Activated CD4-positive, alpha-beta T cell treated with anti-CD3 and anti-CD28 coated beads, Interleukin-2, amount 10 ng/mL, durations not matched to agents 7 days and 5 days (primary cell): ENCODE results near the gene CSF2. TPM values are rescaled to one million over a fixed set of nuclear protein-coding genes. Genes with fewer than 3 reads are reported as not detected.
A peak's percentile ranks its signal among the peaks of the same experiment; 100 is the strongest.

Source experiments
- CTCF ChIA-PET: fragments of 350-600 bp; sonication (Branson Sonifier 250); formaldehyde crosslinking; loops from one replicate; lab custom pipeline; 2021; ENCODE audit warnings: antibody characterized with exemption; lab: Charles Lee
- POLR2A ChIA-PET: fragments of 350-600 bp; sonication (Branson Sonifier 250); formaldehyde crosslinking; loops from one replicate; lab custom pipeline; 2021; ENCODE audit warnings: antibody characterized with exemption; lab: Charles Lee
- DNase-seq: peaks from one replicate; pipeline ENCODE4 v3.0.0-alpha.2; 2020
- H3K27ac Mint-ChIP-seq: one replicate; pipeline ENCODE4 v1.8.0; 2021; ENCODE audit warnings: mild to moderate bottlenecking, moderate library complexity, mixed read lengths
- H3K27me3 Mint-ChIP-seq: one replicate; pipeline ENCODE4 v1.8.0; 2021; ENCODE audit warnings: mixed read lengths
- H3K36me3 Mint-ChIP-seq: one replicate; pipeline ENCODE4 v1.8.0; 2021; ENCODE audit warnings: low read depth, mixed read lengths
- H3K4me1 Mint-ChIP-seq: one replicate; pipeline ENCODE4 v1.8.0; 2021; ENCODE audit warnings: mixed read lengths
- H3K4me3 Mint-ChIP-seq: one replicate; pipeline ENCODE4 v1.8.0; 2021; ENCODE audit warnings: mild to moderate bottlenecking, moderate library complexity, mixed read lengths
- H3K9me3 Mint-ChIP-seq: one replicate; pipeline ENCODE4 v1.8.0; 2021; ENCODE audit warnings: mixed read lengths
- total RNA-seq, 2 experiments: library from RNA; stranded (reverse); gene quantifications; one replicate each; pipeline ENCODE4 v1.2.3, GENCODE V29; 2021

The CSF2 gene
- total RNA-seq, 2 experiments from 2014 or later: 2.9 to 4.7 TPM

GRCh38 chr5:132065951-132066701 lies 7.5 kb upstream of the CSF2 start:
- CTCF ChIA-PET: interaction anchor here (0.8 to 2.2 kb wide), 5 partner anchors 9 to 265 kb away, joined by 3 to 8 read pairs (median 4); no protein-coding TSS in a partner anchor
- no peak for DNase-seq
- Mint-ChIP-seq H3K4me3 (no peak overlapping the region), H3K9me3 (no peaks in the 10 kb centered on the region), H3K27me3 (no peaks in the 10 kb centered on the region), H3K36me3 (no peaks in the 10 kb centered on the region), H3K27ac (peak overlapping the region; percentile 47), H3K4me1 (peaks cover 37% of the 10 kb centered on the region)
- POLR2A ChIA-PET: no interaction called here

- H3K27ac Mint-ChIP-seq: peak overlapping the region; percentile 70
- H3K4me1 Mint-ChIP-seq: peaks cover 43% of the 10 kb centered on the region
- no peaks in the 10 kb centered on the region for H3K27me3 Mint-ChIP-seq
- CTCF ChIA-PET: interaction anchor here (0.8 kb wide), 1 partner anchor 113 kb away, joined by 3 read pairs; no protein-coding TSS in a partner anchor
- H3K36me3 Mint-ChIP-seq: no peaks in the 10 kb centered on the region
- POLR2A ChIA-PET: no interaction called here
- no peak overlapping the region for H3K4me3 Mint-ChIP-seq
- H3K9me3 Mint-ChIP-seq: no peaks in the 10 kb centered on the region
- DNase-seq: no peak
Observed at GRCh38 chr5:132066871-132067270, 6.7 kb upstream of the CSF2 start.

- Mint-ChIP-seq H3K4me3 (no peak overlapping the region), H3K4me1 (peaks cover 43% of the 10 kb centered on the region), H3K27ac (no peak overlapping the region), H3K27me3 (no peaks in the 10 kb centered on the region), H3K9me3 (no peaks in the 10 kb centered on the region), H3K36me3 (no peaks in the 10 kb centered on the region)
- CTCF ChIA-PET: interaction anchor here (0.8 to 1.3 kb wide), 2 partner anchors 77 to 112 kb away, joined by 3 read pairs; no protein-coding TSS in a partner anchor
- POLR2A ChIA-PET: no interaction called here
- no peak for DNase-seq
Observed at GRCh38 chr5:132067451-132067850, 6.1 kb upstream of the CSF2 start.

- H3K4me1 Mint-ChIP-seq: peaks cover 39% of the 10 kb centered on the region
- CTCF ChIA-PET: interaction anchor here (1.3 kb wide), 1 partner anchor 77 kb away, joined by 3 read pairs; no protein-coding TSS in a partner anchor
- no peak for DNase-seq
- POLR2A ChIA-PET: no interaction called here
- H3K27ac Mint-ChIP-seq: peak overlapping the region; percentile 20
- no peaks in the 10 kb centered on the region for H3K27me3 Mint-ChIP-seq
- no peaks in the 10 kb centered on the region for H3K9me3 Mint-ChIP-seq
- H3K4me3 Mint-ChIP-seq: no peak overlapping the region
- H3K36me3 Mint-ChIP-seq: no peaks in the 10 kb centered on the region
Observed at GRCh38 chr5:132067941-132068808, 5.4 kb upstream of the CSF2 start.

GRCh38 chr5:132069561-132069960 lies 4.0 kb upstream of the CSF2 start:
- peaks cover 29% of the 10 kb centered on the region for H3K4me1 Mint-ChIP-seq
- H3K4me3 Mint-ChIP-seq: no peak overlapping the region
- H3K27me3 Mint-ChIP-seq: no peaks in the 10 kb centered on the region
- POLR2A ChIA-PET: no interaction called here
- no peak overlapping the region for H3K27ac Mint-ChIP-seq
- CTCF ChIA-PET: no interaction called here
- H3K9me3 Mint-ChIP-seq: no peaks in the 10 kb centered on the region
- no peaks in the 10 kb centered on the region for H3K36me3 Mint-ChIP-seq
- no peak for DNase-seq

GRCh38 chr5:132069994-132070393 lies 3.6 kb upstream of the CSF2 start:
- H3K9me3 Mint-ChIP-seq: no peaks in the 10 kb centered on the region
- H3K27me3 Mint-ChIP-seq: no peaks in the 10 kb centered on the region

GRCh38 chr5:132070460-132071337 lies 2.9 kb upstream of the CSF2 start:
- Mint-ChIP-seq H3K4me3 (no peak overlapping the region), H3K27me3 (no peaks in the 10 kb centered on the region), H3K4me1 (peaks cover 30% of the 10 kb centered on the region), H3K36me3 (no peaks in the 10 kb centered on the region), H3K9me3 (no peaks in the 10 kb centered on the region), H3K27ac (peak overlapping the region; percentile 72)
- ChIA-PET CTCF (interaction anchor here (0.6 to 1.8 kb wide), 4 partner anchors 11 to 1390 kb away, joined by 3 to 6 read pairs (median 3); no protein-coding TSS in a partner anchor), POLR2A (no interaction called here)
- no peak for DNase-seq

More at GRCh38 chr5:132069994-132070393, 3.6 kb upstream of the CSF2 start:
- Mint-ChIP-seq H3K27ac (no peak overlapping the region), H3K4me1 (peaks cover 29% of the 10 kb centered on the region), H3K36me3 (no peaks in the 10 kb centered on the region), H3K4me3 (no peak overlapping the region)
- POLR2A ChIA-PET: no interaction called here
- CTCF ChIA-PET: no interaction called here
- no peak for DNase-seq

- no peak for DNase-seq
- ChIA-PET CTCF (interaction anchor here (0.6 to 1.8 kb wide), 7 partner anchors 8 to 1389 kb away, joined by 3 to 6 read pairs (median 3); no protein-coding TSS in a partner anchor), POLR2A (no interaction called here)
- H3K27ac Mint-ChIP-seq: peak overlapping the region; percentile 42
- no peaks in the 10 kb centered on the region for H3K9me3 Mint-ChIP-seq
- H3K27me3 Mint-ChIP-seq: no peaks in the 10 kb centered on the region
- H3K4me3 Mint-ChIP-seq: no peak overlapping the region
- peaks cover 31% of the 10 kb centered on the region for H3K4me1 Mint-ChIP-seq
- no peaks in the 10 kb centered on the region for H3K36me3 Mint-ChIP-seq
Observed at GRCh38 chr5:132071338-132071707, 2.3 kb upstream of the CSF2 start.

- H3K27ac Mint-ChIP-seq: no peak overlapping the region
- CTCF ChIA-PET: interaction anchor here (1.0 to 1.8 kb wide), 7 partner anchors 9 to 32 kb away, joined by 3 to 6 read pairs (median 4); no protein-coding TSS in a partner anchor
- H3K9me3 Mint-ChIP-seq: no peaks in the 10 kb centered on the region
- peaks cover 37% of the 10 kb centered on the region for H3K4me1 Mint-ChIP-seq
- no peaks in the 10 kb centered on the region for H3K27me3 Mint-ChIP-seq
- POLR2A ChIA-PET: no interaction called here
- no peaks in the 10 kb centered on the region for H3K36me3 Mint-ChIP-seq
- no peak overlapping the region for H3K4me3 Mint-ChIP-seq
- DNase-seq: no peak
Observed at GRCh38 chr5:132072070-132072469, 1.5 kb upstream of the CSF2 start.

GRCh38 chr5:132072528-132072927 lies 1.1 kb upstream of the CSF2 start:
- Mint-ChIP-seq H3K4me1 (peaks cover 39% of the 10 kb centered on the region), H3K27ac (peak overlapping the region; percentile 38), H3K9me3 (no peaks in the 10 kb centered on the region), H3K4me3 (no peak overlapping the region), H3K36me3 (no peaks in the 10 kb centered on the region), H3K27me3 (no peaks in the 10 kb centered on the region)
- ChIA-PET CTCF (interaction anchor here (1.2 to 1.8 kb wide), 6 partner anchors 9 to 32 kb away, joined by 3 to 6 read pairs (median 4); no protein-coding TSS in a partner anchor), POLR2A (no interaction called here)
- no peak for DNase-seq

- CTCF ChIA-PET: interaction anchor here (0.6 to 1.9 kb wide), 10 partner anchors 10 to 735 kb away, joined by 3 to 8 read pairs (median 4); no protein-coding TSS in a partner anchor
- DNase-seq: no peak
- H3K36me3 Mint-ChIP-seq: no peaks in the 10 kb centered on the region
- peak overlapping the region; percentile 16 for H3K4me3 Mint-ChIP-seq
- POLR2A ChIA-PET: interaction anchor here (0.5 kb wide), 1 partner anchor 30 kb away, joined by 6 read pairs; no protein-coding TSS in a partner anchor
- no peaks in the 10 kb centered on the region for H3K27me3 Mint-ChIP-seq
- H3K4me1 Mint-ChIP-seq: peaks cover 41% of the 10 kb centered on the region
- no peaks in the 10 kb centered on the region for H3K9me3 Mint-ChIP-seq
- H3K27ac Mint-ChIP-seq: no peak overlapping the region
Observed at GRCh38 chr5:132074091-132074771, 642 bp downstream of the CSF2 start.
